ENCODE data around the gene SLC22A15. TPM values are rescaled to one million over a fixed set of nuclear protein-coding genes. Genes with fewer than 3 reads are reported as not detected.

SLC22A15 gene
- total RNA-seq, 1 donor from 2014 or later, result 5.3 TPM

DNA sequence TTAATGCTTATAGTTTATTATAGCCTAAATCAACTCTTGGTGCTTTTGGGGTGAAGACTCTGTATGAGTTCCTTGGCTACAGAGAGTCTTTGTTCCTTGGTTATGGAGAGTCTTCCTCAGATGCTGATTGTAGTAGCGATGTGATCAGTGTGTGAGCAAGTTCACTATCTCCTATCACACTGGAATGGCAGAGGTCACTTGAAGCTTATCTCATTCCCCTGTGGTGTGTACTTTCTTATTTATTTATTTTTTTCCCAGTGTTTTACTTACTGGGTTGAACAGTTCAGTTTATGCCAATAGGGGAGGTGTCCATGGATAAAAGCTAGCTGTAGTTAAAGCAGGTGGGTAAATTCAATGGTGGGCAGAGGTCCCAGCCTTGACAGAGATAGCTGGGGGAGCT lies 114.8 kb downstream of the SLC22A15 start:
- Mint-ChIP-seq H3K27me3 (no peaks in the 10 kb centered on the region), H3K27ac (no peak overlapping the region), H3K9me3 (ENCODE audit: low read depth) (peaks cover 47% of the 10 kb centered on the region), H3K36me3 (ENCODE audit: insufficient read depth) (peaks cover 9% of the 10 kb centered on the region), H3K4me3 (ENCODE audit: low read depth) (no peak overlapping the region), H3K4me1 (ENCODE audit: low read depth) (no peaks in the 10 kb centered on the region)
- TF ChIP-seq, protein P1, sequence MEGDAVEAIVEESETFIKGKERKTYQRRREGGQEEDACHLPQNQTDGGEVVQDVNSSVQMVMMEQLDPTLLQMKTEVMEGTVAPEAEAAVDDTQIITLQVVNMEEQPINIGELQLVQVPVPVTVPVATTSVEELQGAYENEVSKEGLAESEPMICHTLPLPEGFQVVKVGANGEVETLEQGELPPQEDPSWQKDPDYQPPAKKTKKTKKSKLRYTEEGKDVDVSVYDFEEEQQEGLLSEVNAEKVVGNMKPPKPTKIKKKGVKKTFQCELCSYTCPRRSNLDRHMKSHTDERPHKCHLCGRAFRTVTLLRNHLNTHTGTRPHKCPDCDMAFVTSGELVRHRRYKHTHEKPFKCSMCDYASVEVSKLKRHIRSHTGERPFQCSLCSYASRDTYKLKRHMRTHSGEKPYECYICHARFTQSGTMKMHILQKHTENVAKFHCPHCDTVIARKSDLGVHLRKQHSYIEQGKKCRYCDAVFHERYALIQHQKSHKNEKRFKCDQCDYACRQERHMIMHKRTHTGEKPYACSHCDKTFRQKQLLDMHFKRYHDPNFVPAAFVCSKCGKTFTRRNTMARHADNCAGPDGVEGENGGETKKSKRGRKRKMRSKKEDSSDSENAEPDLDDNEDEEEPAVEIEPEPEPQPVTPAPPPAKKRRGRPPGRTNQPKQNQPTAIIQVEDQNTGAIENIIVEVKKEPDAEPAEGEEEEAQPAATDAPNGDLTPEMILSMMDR (IDR thresholded peaks at IDR 0.05; ENCODE audit: unreplicated experiment), result no peak
- DNase-seq (ENCODE audit: low spot score, unreplicated experiment), result no peak

DNA sequence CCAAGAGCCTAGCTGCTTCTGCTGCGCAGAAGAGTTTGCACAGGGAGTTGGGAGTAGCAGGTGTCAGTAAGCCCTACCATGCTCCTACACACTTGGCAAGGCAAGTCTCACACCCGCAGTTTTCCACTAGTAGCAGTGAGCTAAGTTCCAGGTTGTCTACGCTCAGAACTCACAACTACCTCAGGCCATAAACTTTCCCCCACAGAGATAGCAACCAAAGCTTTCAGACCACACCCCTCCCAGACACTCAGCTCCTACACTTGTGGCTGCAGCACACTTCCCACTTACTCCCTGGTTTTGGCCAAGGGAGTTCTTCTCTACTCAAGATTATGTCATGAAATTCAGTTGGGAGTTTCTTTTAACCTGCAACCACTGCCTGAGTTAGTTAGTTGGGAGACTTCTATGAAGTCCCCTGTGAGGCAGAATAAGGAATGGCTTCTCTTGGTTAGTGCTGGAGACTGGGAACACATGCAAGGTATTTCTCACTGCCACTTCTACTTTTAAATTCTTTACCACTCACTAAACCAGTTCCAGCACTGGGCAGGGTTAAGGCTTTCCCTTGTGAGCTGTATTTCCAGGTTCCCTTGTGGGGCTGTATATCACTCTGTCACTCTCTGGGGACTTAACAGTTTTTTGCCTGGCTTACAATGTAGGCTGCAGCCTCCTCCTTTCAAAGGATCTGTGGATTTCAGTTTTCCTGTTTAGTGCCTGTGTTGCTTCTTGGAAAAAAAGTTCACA lies 116.6 kb downstream of the SLC22A15 start:
- Mint-ChIP-seq H3K9me3 (ENCODE audit: low read depth) (peaks cover 43% of the 10 kb centered on the region), H3K4me3 (ENCODE audit: low read depth) (no peak overlapping the region), H3K4me1 (ENCODE audit: low read depth) (no peaks in the 10 kb centered on the region), H3K27me3 (no peaks in the 10 kb centered on the region), H3K36me3 (ENCODE audit: insufficient read depth) (peaks cover 11% of the 10 kb centered on the region), H3K27ac (no peak overlapping the region)
- TF ChIP-seq, protein P1 (IDR thresholded peaks at IDR 0.05; ENCODE audit: unreplicated experiment), result no peak
- DNase-seq (ENCODE audit: low spot score, unreplicated experiment), result no peak

DNA sequence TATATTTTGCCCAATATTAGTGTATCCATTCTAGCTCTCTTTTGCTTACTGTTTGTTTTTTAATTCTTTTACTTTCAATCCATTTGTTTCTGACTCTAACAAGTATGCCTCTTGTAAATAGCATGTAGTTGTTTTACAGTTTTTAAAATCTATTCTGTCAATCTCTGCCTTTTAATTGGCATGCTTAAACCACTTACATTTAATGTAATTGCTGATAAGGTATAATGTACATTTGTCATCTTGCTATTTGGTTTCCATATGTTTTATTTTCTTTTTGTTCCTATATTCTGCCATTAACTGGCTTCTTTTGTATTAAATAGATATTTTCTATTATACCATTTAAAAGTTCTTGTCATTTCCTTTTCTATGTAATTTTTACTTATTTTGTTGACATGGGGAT lies 118.7 kb downstream of the SLC22A15 start:
- H3K27me3 Mint-ChIP-seq, result no peaks in the 10 kb centered on the region
- H3K4me3 Mint-ChIP-seq (ENCODE audit: low read depth), result no peak overlapping the region
- peaks cover 26% of the 10 kb centered on the region for H3K9me3 Mint-ChIP-seq (ENCODE audit: low read depth)
- no peak overlapping the region for H3K27ac Mint-ChIP-seq
- H3K4me1 Mint-ChIP-seq (ENCODE audit: low read depth), result no peaks in the 10 kb centered on the region
- H3K36me3 Mint-ChIP-seq (ENCODE audit: insufficient read depth), result peaks cover 7% of the 10 kb centered on the region
- no peak for DNase-seq (ENCODE audit: low spot score, unreplicated experiment)
- TF ChIP-seq, protein P1 (IDR thresholded peaks at IDR 0.05; ENCODE audit: unreplicated experiment), result no peak

DNA sequence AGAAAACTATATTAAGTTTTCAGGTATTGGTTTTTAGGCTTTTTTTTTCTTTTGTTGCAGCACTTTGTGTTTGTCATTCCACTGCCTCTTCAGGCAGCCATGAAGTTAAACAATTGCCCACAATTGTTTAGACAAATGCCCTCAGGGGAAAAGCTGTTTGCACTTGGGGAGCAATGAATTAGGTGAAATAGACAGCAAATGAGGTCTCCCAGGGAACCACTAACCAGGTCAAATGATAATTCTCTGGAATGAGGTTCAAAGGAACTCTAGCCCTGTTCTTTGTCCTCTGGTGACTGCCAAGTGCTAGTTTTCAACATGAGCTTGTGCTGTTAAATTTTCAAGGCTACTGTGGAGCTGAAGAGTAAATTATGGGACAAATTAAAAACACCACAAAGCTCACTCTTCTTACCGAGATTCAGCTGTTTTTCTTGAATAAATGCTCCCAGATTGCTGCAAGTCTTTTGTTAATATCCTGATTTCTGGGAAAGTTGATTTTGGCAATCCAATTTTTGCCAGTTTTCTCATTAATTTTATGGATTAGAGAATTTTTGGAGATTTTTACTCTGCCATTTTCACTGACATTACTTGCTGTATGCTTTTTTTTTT lies 119.8 kb downstream of the SLC22A15 start:
- no peak overlapping the region for H3K4me3 Mint-ChIP-seq (ENCODE audit: low read depth)
- H3K4me1 Mint-ChIP-seq (ENCODE audit: low read depth), result no peaks in the 10 kb centered on the region
- TF ChIP-seq, protein P1 (IDR thresholded peaks at IDR 0.05; ENCODE audit: unreplicated experiment), result no peak
- peaks cover 2% of the 10 kb centered on the region for H3K36me3 Mint-ChIP-seq (ENCODE audit: insufficient read depth)
- no peaks in the 10 kb centered on the region for H3K27me3 Mint-ChIP-seq
- peaks cover 20% of the 10 kb centered on the region for H3K9me3 Mint-ChIP-seq (ENCODE audit: low read depth)
- H3K27ac Mint-ChIP-seq, result no peak overlapping the region
- DNase-seq (ENCODE audit: low spot score, unreplicated experiment), result no peak

DNA sequence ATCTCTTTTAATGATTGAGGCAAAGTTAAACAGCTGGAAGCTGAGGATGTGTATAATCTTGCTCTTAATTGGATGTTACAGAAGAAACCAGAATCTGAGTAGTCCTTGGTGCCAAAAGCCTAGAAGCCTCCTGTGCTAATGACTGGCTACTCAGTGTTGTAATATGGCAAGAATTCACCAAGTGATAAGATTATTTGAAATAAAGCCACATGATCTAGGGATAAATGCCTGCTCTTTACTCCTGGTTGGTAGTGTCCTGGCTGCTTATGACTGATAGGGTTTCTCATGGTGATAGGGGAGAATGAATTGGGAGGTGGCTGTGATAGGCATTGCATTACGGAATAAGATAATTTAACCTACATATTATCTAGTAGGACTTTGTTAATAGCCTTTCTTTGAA lies 121.3 kb downstream of the SLC22A15 start:
- no peak overlapping the region for H3K27ac Mint-ChIP-seq
- TF ChIP-seq, protein P1 (IDR thresholded peaks at IDR 0.05; ENCODE audit: unreplicated experiment), result no peak
- no peaks in the 10 kb centered on the region for H3K4me1 Mint-ChIP-seq (ENCODE audit: low read depth)
- H3K27me3 Mint-ChIP-seq, result no peaks in the 10 kb centered on the region
- H3K4me3 Mint-ChIP-seq (ENCODE audit: low read depth), result no peak overlapping the region
- no peak for DNase-seq (ENCODE audit: low spot score, unreplicated experiment)
- peaks cover 2% of the 10 kb centered on the region for H3K36me3 Mint-ChIP-seq (ENCODE audit: insufficient read depth)
- H3K9me3 Mint-ChIP-seq (ENCODE audit: low read depth), result peaks cover 20% of the 10 kb centered on the region

All from progenitor cell of endocrine pancreas (in vitro differentiated cells).